GDM1 (cell line): ENCODE measurements around the gene SLC39A13.
A peak's percentile ranks its signal among the peaks of the same experiment; 100 is the strongest.

ENCODE experiments used
- DNase-seq: peaks from one replicate; lab custom pipeline; 2025; lab: John Stamatoyannopoulos, UW

The SLC39A13 gene

DNA sequence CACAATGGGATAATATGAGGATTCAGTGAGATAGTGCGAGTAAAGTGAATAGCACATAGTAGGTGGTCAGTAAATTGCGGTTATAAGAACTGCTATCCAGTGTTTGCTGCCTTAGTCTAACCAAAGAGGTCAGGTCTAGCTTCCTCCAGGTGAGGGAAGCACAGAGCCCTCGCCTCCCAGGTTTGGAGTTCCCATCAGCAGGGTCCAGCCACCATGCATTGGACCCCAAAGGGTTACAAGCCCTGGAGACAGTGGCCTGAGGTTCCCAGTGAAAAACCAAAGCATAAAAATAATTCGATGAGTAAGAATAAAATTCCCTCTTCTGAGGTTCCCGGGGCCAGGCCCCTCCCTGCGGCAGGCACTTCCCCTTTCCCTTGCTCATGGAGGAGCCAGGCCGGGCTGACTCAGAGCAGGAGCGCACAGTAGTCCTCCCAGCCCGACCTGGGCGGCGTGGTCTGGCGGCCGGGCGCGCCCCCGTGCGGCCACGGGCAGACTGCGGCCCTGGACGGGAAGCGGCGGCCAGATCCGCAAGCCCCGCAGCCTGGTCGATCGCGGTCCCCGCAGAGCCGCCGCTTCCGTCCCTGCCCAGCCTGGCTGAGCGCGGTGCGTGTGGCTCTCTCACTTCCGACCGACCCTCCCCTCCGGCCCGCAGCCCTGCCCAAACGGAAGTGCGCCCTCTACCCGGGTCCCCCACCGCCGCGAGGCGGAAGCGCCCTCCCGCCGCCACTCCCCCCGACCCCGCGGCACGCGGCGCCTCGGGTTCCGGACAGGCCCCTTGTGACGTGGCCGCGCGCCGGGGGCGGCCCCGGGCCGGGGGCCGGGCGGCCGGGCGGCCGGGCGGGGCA, at the start of gene SLC39A13:
Gene SLC39A13 (plus strand): TSS at position 845 of the 845 bp plus-strand sequence. CDS start 1,505 bp downstream, outside the sequence.
- DNase-seq = peak; percentile 97

DNA sequence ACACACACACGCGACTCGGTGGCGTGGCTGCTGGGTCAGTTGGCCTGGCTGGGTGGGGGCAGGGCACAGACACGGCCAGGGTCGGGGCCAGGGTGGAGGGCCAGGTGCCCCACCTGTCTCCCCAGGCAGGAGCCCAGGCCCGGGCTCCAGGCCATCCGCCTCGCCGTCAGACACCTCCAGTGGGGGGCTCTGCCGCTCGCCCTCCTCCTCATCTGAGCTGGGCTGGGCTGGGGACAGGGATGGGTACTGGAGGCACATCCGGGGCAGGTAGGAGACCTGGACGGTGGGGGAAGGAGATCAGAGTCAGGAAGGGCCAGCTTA, 49.7 kb upstream of the SLC39A13 start:
- DNase-seq = no peak

DNA sequence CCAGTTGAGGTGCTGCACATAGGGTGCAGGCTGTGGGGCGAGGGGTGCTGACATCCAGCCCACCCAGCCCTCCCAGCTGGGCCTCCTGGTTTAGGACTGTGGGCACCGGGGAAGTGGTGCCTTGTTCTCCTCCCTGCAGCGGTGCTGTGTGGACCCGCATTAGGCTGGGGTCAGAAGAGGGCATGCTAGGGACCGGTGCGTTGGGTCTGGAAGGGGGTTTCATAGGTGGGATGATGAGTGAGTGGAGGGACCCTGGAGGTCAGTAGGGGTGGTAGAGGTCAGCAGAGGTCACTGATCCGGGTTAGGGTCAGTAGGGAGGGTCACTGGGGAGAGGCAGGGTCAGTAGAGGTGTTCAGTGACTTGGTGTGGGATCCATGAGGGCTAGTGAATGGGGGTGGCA, 49.2 kb upstream of the SLC39A13 start:
- DNase-seq = no peak

DNA sequence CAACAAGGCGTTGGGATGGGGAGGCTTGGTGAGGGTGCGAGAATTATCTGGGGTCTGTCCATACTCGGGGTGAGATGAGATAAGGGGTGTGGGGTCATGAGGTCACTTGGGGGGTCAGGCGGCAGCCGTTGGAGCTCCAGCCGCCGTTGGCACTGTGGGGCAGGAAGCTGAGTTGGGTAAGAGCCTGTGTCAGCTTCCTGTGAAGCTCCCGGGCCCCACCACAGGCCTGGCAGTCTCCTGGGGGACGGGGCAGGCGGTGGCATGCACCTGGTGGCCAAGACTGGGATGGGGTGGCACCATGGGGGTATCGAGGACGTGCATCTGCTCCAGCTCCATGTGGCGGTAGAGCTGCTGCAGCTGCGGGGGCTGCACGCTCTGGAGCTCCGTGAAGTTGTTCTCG, 48.8 kb upstream of the SLC39A13 start:
- DNase-seq = peak; percentile 57

DNA sequence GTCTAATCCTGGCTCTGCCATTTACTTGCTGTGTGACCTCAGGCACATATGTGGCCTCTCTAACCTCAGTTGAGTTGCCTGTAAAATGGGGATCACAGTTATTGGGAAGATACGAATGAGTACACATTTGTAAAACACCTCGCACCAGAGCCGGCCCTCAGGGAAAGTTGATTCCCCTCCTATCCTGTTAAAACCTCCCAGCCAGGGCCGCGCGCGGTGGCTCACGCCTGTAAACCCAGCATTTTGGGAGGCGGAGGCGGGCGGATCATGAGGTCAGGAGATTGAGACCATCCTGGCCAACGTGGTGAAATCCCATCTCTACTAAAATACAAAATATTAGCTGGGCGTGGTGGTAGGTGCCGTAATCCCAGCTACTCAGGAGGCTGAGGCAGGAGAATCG, 48.0 kb upstream of the SLC39A13 start:
- no peak for DNase-seq

DNA sequence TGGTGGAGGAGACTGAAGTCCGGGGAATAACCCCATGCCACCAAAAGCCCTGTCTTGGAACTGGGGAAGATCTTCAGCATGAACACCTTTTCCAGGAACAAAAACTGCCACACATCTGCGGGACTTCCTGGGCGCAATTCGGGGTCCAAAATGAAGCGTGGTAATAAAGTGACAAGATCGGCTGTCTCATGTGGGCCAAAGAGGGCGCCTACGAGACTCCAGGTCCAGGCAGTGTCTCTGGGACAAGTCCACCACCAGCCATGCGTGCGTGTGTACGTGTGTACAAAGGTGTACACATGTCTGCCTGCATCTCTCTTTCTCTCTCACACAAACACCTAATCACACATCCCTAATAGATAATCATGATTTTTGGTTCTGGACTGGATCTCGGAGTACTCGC, 47.0 kb upstream of the SLC39A13 start:
- no peak for DNase-seq

DNA sequence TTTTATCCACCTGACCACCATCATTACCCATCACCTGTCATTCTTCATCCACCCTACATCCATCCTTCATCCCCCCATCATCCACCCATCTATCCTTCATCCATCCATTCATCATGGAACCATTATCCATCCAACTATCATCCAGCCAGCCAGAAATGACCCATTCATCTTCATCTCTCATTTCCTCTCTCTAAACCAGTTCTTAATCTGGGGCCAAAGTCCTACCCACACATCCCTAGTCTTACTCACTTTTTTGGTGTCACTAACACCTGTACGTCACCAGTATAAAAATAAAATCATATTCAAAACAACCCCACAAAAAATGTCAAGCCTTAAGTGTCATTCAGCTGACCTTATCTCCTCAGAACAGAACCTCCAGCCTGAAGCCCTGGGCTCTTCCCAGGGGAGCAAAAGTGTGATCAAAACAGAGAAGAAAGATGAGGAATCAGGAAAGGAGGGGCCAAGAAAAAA, 42.3 kb upstream of the SLC39A13 start:
- DNase-seq = no peak

DNA sequence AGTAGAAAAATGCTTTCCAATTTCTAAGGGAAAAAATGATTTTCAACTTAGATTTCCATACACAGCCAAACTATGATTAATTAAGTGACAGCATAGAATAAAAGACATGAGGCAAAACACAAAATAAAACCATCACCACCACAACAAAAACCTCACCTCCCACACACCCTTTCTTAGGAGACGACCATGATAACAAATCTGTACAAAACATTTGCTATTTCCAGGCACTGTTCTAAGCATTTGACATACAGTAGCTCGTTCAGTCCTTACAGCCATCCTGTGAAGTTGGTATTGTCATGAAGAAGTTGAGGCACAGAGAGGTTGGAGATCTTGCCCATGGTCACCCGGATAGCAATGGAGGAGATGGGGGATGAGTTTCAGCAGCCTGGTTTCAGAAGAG, 38.7 kb upstream of the SLC39A13 start:
- no peak for DNase-seq

DNA sequence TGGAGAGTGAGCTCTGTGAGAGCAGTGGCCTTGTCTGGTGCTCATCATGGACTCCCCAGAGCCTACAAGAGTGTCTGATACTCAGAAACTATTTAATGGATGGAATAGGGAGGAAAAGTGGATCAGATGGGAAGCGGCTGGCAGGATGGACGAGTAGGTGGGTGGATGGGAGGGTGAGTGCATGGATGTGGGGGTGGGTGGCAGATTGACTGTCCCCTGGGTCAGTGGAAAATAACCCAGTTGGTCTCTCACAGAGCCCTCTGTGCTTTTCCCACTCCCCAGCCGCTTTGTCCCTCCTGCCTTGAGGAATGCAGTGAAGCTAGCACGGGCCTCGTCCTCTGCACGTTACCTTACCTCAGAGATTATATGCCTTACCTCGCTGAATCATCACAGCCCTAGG, 36.0 kb upstream of the SLC39A13 start:
- no peak for DNase-seq

DNA sequence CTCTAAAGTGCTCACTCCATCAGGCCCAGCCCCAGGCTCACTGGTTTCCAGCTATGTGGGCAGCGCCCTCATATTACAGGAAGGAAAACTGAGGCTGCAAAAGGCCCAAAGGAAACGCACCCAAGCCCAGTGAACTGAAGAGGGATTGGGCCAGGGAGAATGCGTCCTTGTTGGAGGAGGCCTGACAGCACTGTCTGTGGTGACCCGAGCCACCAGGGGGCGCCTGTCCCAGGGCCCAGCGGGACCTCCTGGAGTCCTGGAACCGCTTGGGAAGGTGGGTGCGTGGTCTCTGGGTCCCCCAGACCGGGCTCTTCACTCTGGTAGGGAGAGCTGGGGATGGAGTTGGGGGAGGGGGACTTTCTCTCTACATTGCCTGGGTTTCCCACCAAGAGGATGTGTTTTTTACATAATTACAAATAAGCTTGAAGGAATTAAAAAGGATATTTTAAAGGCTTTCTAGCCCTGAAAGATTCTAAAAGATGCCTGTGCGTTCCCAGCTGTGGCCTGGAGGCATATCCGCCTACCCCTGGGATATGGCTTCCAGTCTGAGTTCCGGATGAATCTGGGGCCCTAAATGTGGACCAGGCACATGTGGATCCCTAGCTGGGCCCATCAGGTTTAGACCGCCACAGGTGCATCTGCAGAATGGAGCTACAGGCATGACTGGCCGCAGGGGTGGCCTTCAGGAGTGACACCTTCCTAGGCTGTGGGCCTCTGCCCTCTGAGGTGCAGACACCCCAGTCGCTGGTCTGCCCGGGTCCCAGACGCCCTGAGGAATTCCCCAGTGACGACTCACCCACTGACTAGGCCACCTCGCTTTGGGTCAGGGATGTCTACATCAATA, 34.3 kb upstream of the SLC39A13 start:
- DNase-seq = peak; percentile 59

DNA sequence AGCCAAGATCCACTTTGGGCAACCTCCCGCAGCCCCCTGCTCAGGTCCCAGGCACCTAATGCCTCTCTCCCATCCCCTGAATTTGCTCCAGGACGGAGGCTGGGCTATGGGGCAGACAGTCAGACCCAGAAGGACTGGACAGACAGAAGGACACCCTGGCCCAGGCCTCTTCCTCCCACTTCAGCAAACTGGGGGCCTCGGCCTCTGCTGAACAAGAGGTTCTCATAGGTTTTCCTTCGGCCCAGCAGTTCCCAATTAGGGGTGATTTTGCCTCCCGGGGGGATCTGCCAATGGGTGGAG, 33.7 kb upstream of the SLC39A13 start:
- DNase-seq = no peak

DNA sequence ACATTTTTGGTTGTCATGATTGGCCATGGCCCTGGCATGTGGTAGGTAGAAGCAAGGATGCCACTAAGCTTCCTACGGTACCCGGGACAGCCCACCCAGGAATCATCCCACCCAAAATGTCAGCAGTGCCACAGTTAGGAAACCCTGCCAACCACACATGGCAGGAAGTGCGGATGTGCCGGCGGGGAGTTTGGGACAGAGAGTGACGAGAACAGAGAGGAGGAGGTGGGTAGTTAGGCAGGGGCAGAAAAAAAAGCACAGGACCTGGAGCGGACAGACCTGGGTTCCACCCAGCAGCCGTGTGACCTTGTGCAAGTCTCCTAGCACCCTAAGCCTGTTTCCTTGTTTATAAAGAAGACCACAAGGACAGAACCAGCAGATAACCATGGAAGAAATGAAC, 33.4 kb upstream of the SLC39A13 start:
- no peak for DNase-seq

DNA sequence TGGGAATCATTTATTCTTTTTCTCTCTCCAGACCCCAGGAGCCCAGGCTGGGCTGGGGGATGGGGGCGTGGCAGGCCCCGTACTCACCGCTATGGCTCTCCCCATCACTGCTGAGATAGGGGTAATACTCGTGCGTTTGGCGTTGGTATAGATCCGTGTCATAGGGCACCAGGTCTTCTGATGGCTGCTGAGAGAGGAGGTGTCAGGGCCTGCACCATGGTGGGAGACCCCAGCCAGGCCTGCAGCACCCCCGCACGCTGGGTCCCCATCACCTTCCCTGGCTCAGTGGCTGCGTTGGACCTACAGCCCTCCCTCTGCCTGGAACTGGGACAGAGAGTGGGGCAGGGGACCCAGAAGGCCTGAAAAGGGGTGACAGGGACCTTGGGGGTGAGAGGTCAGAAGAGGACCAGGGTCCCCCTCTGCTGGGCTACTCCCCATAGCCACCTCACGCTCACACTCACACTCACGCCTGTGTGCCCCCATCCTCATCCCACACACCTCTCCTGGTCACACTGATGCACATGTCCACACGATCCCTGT, 32.8 kb upstream of the SLC39A13 start:
- no peak for DNase-seq

DNA sequence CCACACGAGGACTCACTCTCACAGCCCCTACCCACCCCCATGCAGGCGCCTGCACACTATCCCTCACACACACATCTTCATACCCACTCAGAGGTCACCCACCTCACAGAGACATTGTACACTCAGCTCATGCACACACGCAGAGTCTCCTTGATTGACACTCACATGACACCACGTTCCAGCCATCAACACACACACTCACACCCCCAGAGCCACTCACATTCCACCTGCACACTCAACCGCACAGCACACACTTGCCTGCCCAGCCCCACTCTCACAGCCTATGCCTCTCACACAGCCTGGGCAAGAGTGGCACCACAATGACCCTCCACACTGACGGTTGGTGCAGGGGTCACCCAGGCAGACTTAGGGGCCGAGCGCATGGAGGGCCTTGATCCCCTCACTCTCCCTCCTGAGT, 32.3 kb upstream of the SLC39A13 start:
- DNase-seq = no peak

DNA sequence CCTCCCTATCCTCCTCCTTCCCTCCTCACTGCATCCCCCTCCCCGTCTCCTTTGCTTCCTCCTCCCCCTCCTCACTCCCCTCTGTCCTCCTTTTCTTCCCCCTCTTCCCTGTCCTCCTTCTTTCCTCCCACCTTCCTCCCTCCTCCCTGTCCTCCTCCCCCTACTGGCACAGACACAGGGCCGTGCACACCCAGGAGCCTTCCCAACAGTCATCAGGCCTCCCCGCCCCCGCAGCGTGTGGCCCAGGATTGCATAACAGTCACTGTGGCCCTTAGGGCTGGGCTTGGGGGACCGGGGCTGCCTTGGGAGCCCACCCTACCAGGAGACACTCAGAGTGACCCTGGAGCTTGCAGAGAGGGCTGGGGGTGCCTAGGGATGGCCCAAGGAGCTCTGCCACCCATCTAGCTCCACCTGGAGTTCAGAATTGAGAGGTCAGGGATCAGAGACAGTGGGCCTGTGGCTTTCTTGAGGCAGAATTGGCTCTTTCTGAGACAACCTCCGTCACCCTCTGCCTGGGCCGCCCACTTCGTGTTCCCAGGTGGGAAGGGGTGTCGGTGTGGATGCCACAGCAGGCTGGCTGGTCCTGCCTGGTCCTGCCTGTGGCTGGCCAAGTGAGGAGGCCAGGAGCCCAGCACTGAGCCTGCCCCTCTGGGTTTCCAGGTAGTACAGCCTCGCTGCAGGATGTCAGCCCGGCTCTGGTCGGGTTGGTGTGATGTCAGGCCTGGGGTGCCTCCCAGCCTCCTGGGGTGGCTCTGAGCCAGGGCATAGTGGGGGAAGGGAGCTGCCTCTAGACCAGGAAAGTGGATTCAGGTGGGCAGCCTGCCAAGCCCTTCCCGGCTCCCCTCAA, 31.6 kb upstream of the SLC39A13 start:
- no peak for DNase-seq

DNA sequence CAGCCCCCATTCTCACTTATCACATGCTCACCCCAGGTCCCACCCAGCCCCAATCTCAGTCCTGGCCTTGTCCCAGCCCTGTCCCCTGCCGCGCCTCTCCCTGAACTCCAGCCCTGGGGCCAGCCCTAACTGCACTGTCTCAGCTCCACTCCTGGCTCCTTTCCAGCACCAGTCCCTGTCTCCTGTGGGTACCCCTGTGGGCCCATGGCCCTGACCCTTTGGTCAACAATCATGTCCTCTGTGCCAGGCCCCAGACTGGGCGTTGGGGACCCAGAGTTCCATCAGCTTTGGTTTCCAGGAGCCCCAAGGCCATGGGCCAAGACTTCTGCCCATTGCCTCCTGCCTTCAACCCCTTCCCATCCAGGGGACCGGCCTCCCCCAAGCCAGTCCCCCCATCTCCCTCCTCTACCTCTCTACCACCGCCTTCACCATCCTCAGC, 30.8 kb upstream of the SLC39A13 start:
- DNase-seq = no peak

DNA sequence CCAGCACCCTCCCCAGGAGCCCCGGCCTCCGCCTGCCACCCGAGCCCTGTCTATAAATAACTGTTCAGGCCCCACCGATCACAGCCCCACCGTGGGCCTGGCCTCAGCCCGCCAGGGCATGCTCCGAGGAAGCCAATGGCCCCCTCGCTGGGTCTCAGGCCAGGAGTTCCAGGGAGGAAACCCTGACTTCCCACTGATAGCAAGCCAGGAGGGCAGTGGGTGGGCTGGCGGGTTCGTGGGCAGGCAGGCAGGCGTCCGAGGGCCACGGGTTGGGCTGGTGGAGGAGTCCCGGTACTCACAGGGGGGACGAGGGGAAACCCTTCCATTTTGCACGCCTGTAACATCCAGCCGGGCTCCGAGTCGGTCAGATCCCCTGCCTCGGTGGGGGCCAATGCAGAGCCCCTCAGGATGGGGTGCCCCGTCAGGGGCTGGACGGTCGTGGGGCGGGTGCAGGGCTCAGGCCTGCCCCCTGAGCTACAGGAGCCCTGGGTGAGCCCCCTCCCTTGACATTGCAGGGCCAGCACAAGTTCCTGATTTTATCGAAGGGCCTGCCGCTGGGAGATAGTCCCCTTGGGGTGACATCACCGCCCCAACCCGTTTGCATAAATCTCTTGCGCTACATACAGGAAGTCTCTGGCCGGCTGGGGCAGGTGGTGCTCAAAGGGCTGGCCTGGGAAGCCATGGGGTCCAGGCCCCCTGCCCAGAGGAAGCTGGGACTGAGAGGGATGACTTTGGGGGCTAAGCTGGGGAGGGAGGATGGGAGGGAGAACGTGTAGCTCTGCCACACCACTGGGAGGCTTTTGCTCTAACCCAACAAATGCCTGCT, 30.2 kb upstream of the SLC39A13 start, which contains the start of gene SPI1:
Gene SPI1 (minus strand): TSS at position 538 of the 826 bp plus-strand sequence. CDS start 194 bp downstream, at position 344.
- DNase-seq = peak; percentile 83

DNA sequence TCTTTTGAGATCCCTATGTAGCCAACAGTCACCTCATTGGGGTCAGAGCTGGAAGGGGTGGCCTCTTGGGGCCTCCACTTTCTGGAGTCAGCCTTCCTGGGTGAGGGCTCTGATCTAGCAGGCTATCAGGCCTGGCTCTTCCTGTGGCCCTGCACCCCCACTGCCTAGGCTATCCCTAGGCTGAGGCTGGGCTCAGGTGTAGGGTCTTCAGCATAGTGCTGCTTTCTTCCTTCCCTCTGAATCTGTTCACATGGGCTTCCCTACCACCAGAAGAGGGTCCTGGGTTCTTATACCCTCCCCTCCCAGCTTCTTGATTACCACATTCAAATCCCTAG, 29.6 kb upstream of the SLC39A13 start:
- no peak for DNase-seq

DNA sequence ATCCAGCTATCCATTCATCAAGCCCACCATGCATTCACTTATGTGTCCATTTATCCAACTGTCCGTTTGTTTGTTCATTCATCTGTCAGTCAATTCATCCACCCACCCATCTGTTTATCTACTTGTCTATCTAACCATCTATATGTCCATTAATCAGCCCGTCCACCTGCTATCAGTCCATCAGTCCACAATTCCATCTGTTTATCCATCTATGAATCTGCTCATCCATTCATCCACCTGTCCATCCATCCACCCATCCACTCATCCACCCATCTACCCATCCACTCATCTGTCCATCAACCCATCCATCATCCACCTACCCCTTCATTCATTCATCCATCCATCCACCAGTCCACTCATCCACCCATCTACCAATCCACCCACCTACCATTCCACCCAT, 29.1 kb upstream of the SLC39A13 start:
- no peak for DNase-seq

DNA sequence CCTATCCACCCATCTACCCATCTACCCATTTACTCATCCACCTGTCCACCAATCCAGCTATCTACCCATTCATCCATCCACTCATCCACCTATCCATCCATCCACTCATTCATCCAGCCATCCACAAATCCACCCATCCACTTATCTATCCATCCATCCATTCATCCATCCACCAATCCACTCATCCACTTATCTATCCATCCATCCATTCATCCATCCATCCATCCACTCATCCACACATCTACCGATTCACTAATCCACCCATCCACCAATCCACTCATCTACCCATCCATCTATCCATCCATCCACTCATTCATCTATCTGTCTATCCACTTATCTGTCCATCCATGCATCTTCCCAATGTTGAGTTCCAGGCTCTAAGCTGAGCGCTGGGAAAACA, 28.3 kb upstream of the SLC39A13 start:
- no peak for DNase-seq

DNA sequence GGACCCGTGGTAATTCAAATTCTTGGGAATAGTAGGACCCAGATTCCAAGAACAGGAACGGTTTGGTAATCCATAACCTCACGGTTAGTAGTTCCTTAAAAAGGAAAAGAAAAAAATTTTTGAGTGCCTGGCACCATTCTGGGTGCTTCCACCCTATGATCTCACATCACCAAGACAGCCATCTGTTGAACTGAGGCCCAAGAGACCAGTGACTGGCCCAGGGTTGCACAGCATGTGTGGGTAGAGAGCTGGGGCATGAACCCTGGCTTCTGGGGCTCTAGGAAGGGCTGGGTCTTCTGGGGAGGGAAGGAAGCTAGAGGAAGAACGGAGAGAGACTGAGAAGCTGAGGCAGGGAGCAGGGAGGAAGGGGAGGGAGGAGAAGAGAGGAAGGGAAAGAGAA, 25.3 kb upstream of the SLC39A13 start:
- no peak for DNase-seq
